HCT116 (cell line): ENCODE measurements around the gene CLEC4F. TPM values are rescaled to one million over a fixed set of nuclear protein-coding genes. Genes with fewer than 3 reads are reported as not detected.

ENCODE experiments used
- ATAC-seq: fragments of 200-7000 bp; cut with Tn5 transposase; 2 replicates; pipeline ENCODE4 v1.9.1; 2020; ENCODE audit warnings: mild to moderate bottlenecking, moderate library complexity
- BruUV-seq: library from RNA; stranded (reverse); fragments of 400-500 nt; replicated peaks from 2 replicates; lab custom pipeline; 2021; lab: Mats Ljungman, UMichigan
- CTCF ChIA-PET: fragments of 300-600 bp; sonication (Branson Sonifier 250); formaldehyde crosslinking; loops from one replicate; lab custom pipeline; 2021; ENCODE audit warnings: antibody characterized with exemption; lab: Charles Lee
- POLR2A ChIA-PET: fragments of 300-600, 350-600 bp; sonication (Branson Sonifier 250); formaldehyde crosslinking; loops from one replicate; lab custom pipeline; 2021; ENCODE audit warnings: antibody characterized with exemption; lab: Charles Lee
- RAD21 ChIA-PET, 2 experiments: fragments of 300-600 bp; sonication (Branson Sonifier 250); formaldehyde crosslinking; loops; one replicate each; lab custom pipeline; 2023; ENCODE audit warnings: low total read pairs in 2 of 2; ENCODE audit not compliant: uncharacterized antibody in 2 of 2, unreplicated experiment in 2 of 2, low non-redundant PET in 1 of 2; lab: Charles Lee
- DNase-seq: peaks from one replicate; pipeline ENCODE4 v3.0.0-alpha.2; 2010; ENCODE audit warnings: low read depth, low spot score
- H2AFZ ChIP-seq: fragments of 200-600 bp; shearing (Covaris generic), sonication (generic); 2 replicates; pipeline ENCODE4 v1.6.1; 2017; ENCODE audit warnings: low read depth, mixed run types, mixed read lengths, antibody characterized with exemption, low read length; ENCODE audit not compliant: poor library complexity, severe bottlenecking
- H3K27ac ChIP-seq: 2 replicates; pipeline ENCODE4 v1.5.1; 2012; ENCODE audit warnings: low read depth, low read length
- H3K27me3 ChIP-seq: fragments of 200-600 bp; sonication (generic); 2 replicates; pipeline ENCODE4 v1.6.1; 2016; ENCODE audit warnings: mixed run types, low read length, mixed read lengths; ENCODE audit not compliant: insufficient read depth
- H3K36me3 ChIP-seq, 2 experiments: fragments of 200-500 bp in 1 of 2; fragments of 200-600 bp in 1 of 2; sonication (Bioruptor generic) in 1 of 2; sonication (generic) in 1 of 2; 2 replicates each; pipeline versions ENCODE4 v1.5.1 to v1.6.1; 2014 to 2016; ENCODE audit warnings: low read length in 2 of 2, inconsistent platforms in 1 of 2, mixed read lengths in 1 of 2, mixed run types in 1 of 2; ENCODE audit not compliant: insufficient read depth in 2 of 2, control insufficient read depth in 1 of 2
- H3K4me1 ChIP-seq, 2 experiments: fragments of 200-600 bp in 1 of 2; sonication (generic) in 1 of 2; 2 replicates each; pipeline versions ENCODE4 v1.5.1 to v1.6.1; 2012 to 2017; ENCODE audit warnings: low read length in 2 of 2, inconsistent platforms in 1 of 2, mild to moderate bottlenecking in 1 of 2, mixed read lengths in 1 of 2, mixed run types in 1 of 2, moderate library complexity in 1 of 2; ENCODE audit not compliant: insufficient read depth in 2 of 2, control insufficient read depth in 1 of 2
- H3K4me2 ChIP-seq: fragments of 200-600 bp; sonication (generic); 2 replicates; pipeline ENCODE4 v1.6.1; 2017; ENCODE audit warnings: mixed run types, low read length, mixed read lengths
- H3K4me3 ChIP-seq, 2 experiments: fragments of 200-600 bp in 1 of 2; sonication (generic) in 1 of 2; replicated peaks in 1 of 2; 2 replicates each; pipeline ENCODE4 v1.5.1; 2011 to 2016; ENCODE audit warnings: low read length in 2 of 2, control low read depth in 1 of 2, low read depth in 1 of 2, mild to moderate bottlenecking in 1 of 2, mixed read lengths in 1 of 2, mixed run types in 1 of 2
- H3K79me2 ChIP-seq: fragments of 200-600 bp; sonication (generic); 2 replicates; pipeline ENCODE4 v1.6.1; 2017; ENCODE audit warnings: mild to moderate bottlenecking, mixed run types, low read length, moderate library complexity, mixed read lengths; ENCODE audit not compliant: insufficient read depth
- H3K9ac ChIP-seq: fragments of 200-600 bp; sonication (generic); 2 replicates; pipeline ENCODE4 v1.6.1; 2016; ENCODE audit warnings: low read length, mixed read lengths
- H3K9me2 ChIP-seq: fragments of 200-600 bp; sonication (generic), shearing (Covaris generic); 2 replicates; pipeline ENCODE4 v1.6.1; 2017; ENCODE audit warnings: mixed run types, mild to moderate bottlenecking, moderate library complexity; ENCODE audit not compliant: insufficient read depth
- H3K9me3 ChIP-seq, 2 experiments: fragments of 200-500 bp in 1 of 2; fragments of 200-600 bp in 1 of 2; sonication (Bioruptor generic) in 1 of 2; sonication (generic) in 1 of 2; 2 replicates each; pipeline ENCODE4 v1.6.1; 2014 to 2017; ENCODE audit warnings: low read length in 2 of 2, mixed read lengths in 2 of 2, inconsistent platforms in 1 of 2, low read depth in 1 of 2, mild to moderate bottlenecking in 1 of 2, mixed run types in 1 of 2, moderate library complexity in 1 of 2; ENCODE audit not compliant: control insufficient read depth in 1 of 2, insufficient read depth in 1 of 2
- H4K20me1 ChIP-seq: fragments of 200-600 bp; sonication (generic), shearing (Covaris generic); 2 replicates; pipeline ENCODE4 v1.6.1; 2017; ENCODE audit warnings: mixed run types, mild to moderate bottlenecking, moderate library complexity; ENCODE audit not compliant: insufficient read depth
- CBX3 ChIP-seq: IDR thresholded peaks from 2 replicates; pipeline ENCODE4 v1.6.1; 2012; ENCODE audit warnings: low read depth
- CEBPB ChIP-seq: IDR thresholded peaks from 2 replicates; pipeline ENCODE4 v1.6.1; 2012; ENCODE audit warnings: low read depth
- CTCF ChIP-seq, 3 experiments: fragments of 200-600 bp in 1 of 3; sonication (generic) in 1 of 3; IDR thresholded peaks in 2 of 3; conservative IDR thresholded peaks in 1 of 3; 2 replicates each; pipeline ENCODE4 v1.5.1; 2012 to 2017; ENCODE audit warnings: low read depth in 2 of 3, low read length in 2 of 3, antibody characterized with exemption in 1 of 3, borderline replicate concordance in 1 of 3, control low read depth in 1 of 3, mild to moderate bottlenecking in 1 of 3, mixed read lengths in 1 of 3, mixed run types in 1 of 3, moderate library complexity in 1 of 3; ENCODE audit not compliant: insufficient read depth in 1 of 3
- EGR1 ChIP-seq: IDR thresholded peaks from 2 replicates; pipeline ENCODE4 v1.6.1; 2012; ENCODE audit warnings: low read depth
- ELF1 ChIP-seq: IDR thresholded peaks from 2 replicates; pipeline ENCODE4 v1.6.1; 2012; ENCODE audit warnings: low read depth, borderline replicate concordance
- EZH2 ChIP-seq: fragments of 200-600 bp; sonication (generic); IDR thresholded peaks from 2 replicates; pipeline ENCODE4 v1.6.1; 2017; ENCODE audit warnings: antibody characterized with exemption, mixed run types
- EZH2phosphoT487 ChIP-seq: fragments of 200-600 bp; IDR thresholded peaks from 2 replicates; pipeline ENCODE4 v1.6.1; 2018; ENCODE audit warnings: antibody characterized with exemption, borderline replicate concordance
- JUND ChIP-seq: IDR thresholded peaks from 2 replicates; pipeline ENCODE4 v1.6.1; 2012
- POLR2A ChIP-seq: IDR thresholded peaks from 2 replicates; pipeline ENCODE4 v1.7.0; 2011; ENCODE audit warnings: borderline replicate concordance; ENCODE audit not compliant: insufficient read depth, insufficient read length; ENCODE audit errors: extremely low read depth
- POLR2AphosphoS5 ChIP-seq: IDR thresholded peaks from 2 replicates; pipeline ENCODE4 v1.6.1; 2011; ENCODE audit warnings: mild to moderate bottlenecking, low read depth, low read length, moderate library complexity
- RAD21 ChIP-seq: IDR thresholded peaks from 2 replicates; pipeline ENCODE4 v1.6.1; 2012; ENCODE audit warnings: low read depth, mild to moderate bottlenecking
- REST ChIP-seq: IDR thresholded peaks from 2 replicates; pipeline ENCODE4 v1.6.1; 2012; ENCODE audit warnings: low read depth
- SP1 ChIP-seq: IDR thresholded peaks from 2 replicates; pipeline ENCODE4 v1.6.1; 2012; ENCODE audit warnings: low read depth
- SRF ChIP-seq: IDR thresholded peaks from 2 replicates; pipeline ENCODE4 v1.6.1; 2012; ENCODE audit warnings: low read depth
- TCF7L2 ChIP-seq: IDR thresholded peaks from 2 replicates; pipeline ENCODE4 v1.7.0; 2011; ENCODE audit warnings: borderline replicate concordance, inconsistent platforms; ENCODE audit not compliant: insufficient read depth, insufficient read length; ENCODE audit errors: extremely low read depth
- ZBTB33 ChIP-seq: IDR thresholded peaks from 2 replicates; pipeline ENCODE4 v1.6.1; 2011; ENCODE audit warnings: mild to moderate bottlenecking, low read length, moderate library complexity; ENCODE audit not compliant: insufficient replicate concordance; ENCODE audit errors: extremely low read depth
- ZFX ChIP-seq: fragments of 450-650 bp; IDR thresholded peaks from 2 replicates; pipeline ENCODE4 v1.6.1; 2017
- ZNF274 ChIP-seq: fragments of 200-500 bp; sonication (Bioruptor generic); IDR thresholded peaks from 2 replicates; pipeline ENCODE4 v1.6.1; 2014; ENCODE audit warnings: mild to moderate bottlenecking, low read depth, low read length, inconsistent platforms
- intact Hi-C: fragments of 100-400 bp; cut with micrococcal nuclease; formaldehyde crosslinking; loops from 2 replicates; pipeline ENCODE4 v1.10.0; 2022
- total RNA-seq: library from RNA; stranded (reverse); gene quantifications from one replicate; pipeline ENCODE4 v1.2.1, GENCODE V29; 2021; ENCODE audit not compliant: unreplicated experiment
- TF ChIP-seq, protein P1 (sequence below): IDR thresholded peaks from 2 replicates; pipeline ENCODE4 v1.6.1; 2012

Gene CLEC4F
- total RNA-seq, 1 experiment from 2014 or later, result not detected

GRCh38 chr2:70854411-70854810 lies 34.0 kb upstream of the CLEC4F start:
- Histone ChIP-seq H3K4me1 (no peaks in the 10 kb centered on the region), H3K9ac (no peak overlapping the region), H3K79me2 (no peaks in the 10 kb centered on the region), H4K20me1 (no peaks in the 10 kb centered on the region), H3K4me2 (no peak overlapping the region), H3K9me3 (no peaks in the 10 kb centered on the region), H3K27ac (no peak overlapping the region), H2AFZ (no peak overlapping the region), H3K9me2 (0 out of 2 replicates have a peak, but pooled peaks cover 4% of the 10 kb centered on the region), H3K4me3 (no peak overlapping the region), H3K27me3 (no peaks in the 10 kb centered on the region), H3K36me3 (no peaks in the 10 kb centered on the region)
- no peak for TF ChIP-seq ZBTB33
- no peak for TF ChIP-seq EZH2phosphoT487
- TF ChIP-seq CTCF (IDR thresholded peaks at IDR 0.05 in 2 of 3, conservative IDR thresholded peaks at IDR 0.05 in 1 of 3; ENCODE audit: borderline replicate concordance in 1 of 3, insufficient read depth in 1 of 3, low read depth in 2 of 3, low read length in 2 of 3), result no peak
- TF ChIP-seq EZH2, result no peak
- TF ChIP-seq CBX3, result no peak
- no peak for TF ChIP-seq TCF7L2
- TF ChIP-seq POLR2AphosphoS5, result no peak
- TF ChIP-seq SP1, result no peak
- no peak for TF ChIP-seq SRF
- TF ChIP-seq RAD21, result no peak
- no peak for TF ChIP-seq ELF1
- no peak for TF ChIP-seq JUND
- TF ChIP-seq REST, result no peak
- no peak for TF ChIP-seq ZFX
- no peak for TF ChIP-seq EGR1
- no peak for TF ChIP-seq CEBPB
- TF ChIP-seq, protein P1, sequence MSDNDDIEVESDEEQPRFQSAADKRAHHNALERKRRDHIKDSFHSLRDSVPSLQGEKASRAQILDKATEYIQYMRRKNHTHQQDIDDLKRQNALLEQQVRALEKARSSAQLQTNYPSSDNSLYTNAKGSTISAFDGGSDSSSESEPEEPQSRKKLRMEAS, result no peak
- no peak for TF ChIP-seq ZNF274
- no peak for TF ChIP-seq POLR2A
- no TSS peak for BruUV-seq
- CTCF ChIA-PET, result no interaction called here
- DNase-seq (no peak), ATAC-seq (no peak)
- POLR2A ChIA-PET, result no interaction called here
- intact Hi-C loops, result no loop called here
- RAD21 ChIA-PET, result no interaction called here
